Nephron (organoid): Measurements from ENCODE around the gene GPR65.

Experiments
- H3K27ac Mint-ChIP-seq, 3 experiments: 2 replicates each; pipeline ENCODE4 v1.8.0; 2020; ENCODE audit warnings: mixed read lengths in 3 of 3, mild to moderate bottlenecking in 2 of 3, moderate library complexity in 1 of 3
- H3K27me3 Mint-ChIP-seq: 2 replicates; pipeline ENCODE4 v1.8.0; 2021; ENCODE audit warnings: low read depth, mild to moderate bottlenecking, moderate library complexity, mixed read lengths
- H3K36me3 Mint-ChIP-seq: 2 replicates; pipeline ENCODE4 v1.8.0; 2020; ENCODE audit warnings: low read depth, mixed read lengths
- H3K4me1 Mint-ChIP-seq: 2 replicates; pipeline ENCODE4 v1.8.0; 2020; ENCODE audit warnings: mixed read lengths
- H3K4me3 Mint-ChIP-seq, 3 experiments: 2 replicates each; pipeline ENCODE4 v1.8.0; 2020; ENCODE audit warnings: mild to moderate bottlenecking in 3 of 3, mixed read lengths in 3 of 3, moderate library complexity in 2 of 3
- H3K9me3 Mint-ChIP-seq: 2 replicates; pipeline ENCODE4 v1.8.0; 2020; ENCODE audit warnings: mixed read lengths
- CTCF ChIP-seq, 3 experiments: fragments of 200-600 bp; sonication (generic); IDR thresholded peaks; one replicate each; pipeline ENCODE4 v1.5.0; 2021; ENCODE audit warnings: antibody characterized with exemption in 3 of 3; ENCODE audit not compliant: unreplicated experiment in 3 of 3

GPR65 gene

GRCh38 chr14:88034076-88034475 is 29.1 kb downstream of the GPR65 start:
- Mint-ChIP-seq H3K27me3 (peaks cover 4% of the 10 kb centered on the region), H3K9me3 (no peaks in the 10 kb centered on the region), H3K4me3 (no peak overlapping the region), H3K36me3 (no peaks in the 10 kb centered on the region), H3K27ac (peak overlapping the region in 1 of 3 experiments; percentile 54), H3K4me1 (no peaks in the 10 kb centered on the region)
- TF ChIP-seq CTCF (IDR thresholded peaks at IDR 0.05; ENCODE audit: unreplicated experiment in 3 of 3): no peak

GRCh38 chr14:88036422-88036821 is 31.5 kb downstream of the GPR65 start:
- Mint-ChIP-seq H3K27me3 (peaks cover 4% of the 10 kb centered on the region), H3K27ac (no peak overlapping the region), H3K4me3 (no peak overlapping the region), H3K36me3 (no peaks in the 10 kb centered on the region), H3K4me1 (no peaks in the 10 kb centered on the region), H3K9me3 (no peaks in the 10 kb centered on the region)
- TF ChIP-seq CTCF (IDR thresholded peaks at IDR 0.05; ENCODE audit: unreplicated experiment in 3 of 3): no peak

- peaks cover 4% of the 10 kb centered on the region for H3K27me3 Mint-ChIP-seq
- H3K36me3 Mint-ChIP-seq: no peaks in the 10 kb centered on the region
- TF ChIP-seq CTCF (IDR thresholded peaks at IDR 0.05; ENCODE audit: unreplicated experiment in 3 of 3): no peak
- H3K4me1 Mint-ChIP-seq: no peaks in the 10 kb centered on the region
- no peaks in the 10 kb centered on the region for H3K9me3 Mint-ChIP-seq
- no peak overlapping the region for H3K27ac Mint-ChIP-seq
- no peak overlapping the region for H3K4me3 Mint-ChIP-seq
These were observed 32.4 kb downstream of the GPR65 start for GRCh38 chr14:88037325-88037724.

- TF ChIP-seq CTCF (IDR thresholded peaks at IDR 0.05; ENCODE audit: unreplicated experiment in 3 of 3): no peak
- Mint-ChIP-seq H3K36me3 (no peaks in the 10 kb centered on the region), H3K9me3 (no peaks in the 10 kb centered on the region), H3K4me1 (no peaks in the 10 kb centered on the region), H3K27ac (no peak overlapping the region), H3K4me3 (no peak overlapping the region), H3K27me3 (peaks cover 4% of the 10 kb centered on the region)
These were observed 34.3 kb downstream of the GPR65 start for GRCh38 chr14:88039197-88039596.

GRCh38 chr14:88040146-88040545 is 35.2 kb downstream of the GPR65 start:
- no peaks in the 10 kb centered on the region for H3K9me3 Mint-ChIP-seq
- H3K27me3 Mint-ChIP-seq: peaks cover 4% of the 10 kb centered on the region
- H3K4me3 Mint-ChIP-seq: no peak overlapping the region
- no peaks in the 10 kb centered on the region for H3K4me1 Mint-ChIP-seq
- H3K36me3 Mint-ChIP-seq: no peaks in the 10 kb centered on the region
- H3K27ac Mint-ChIP-seq: no peak overlapping the region
- no peak for TF ChIP-seq CTCF (IDR thresholded peaks at IDR 0.05; ENCODE audit: unreplicated experiment in 3 of 3)

GRCh38 chr14:88043529-88044443 is 38.9 kb downstream of the GPR65 start:
- H3K4me3 Mint-ChIP-seq: no peak overlapping the region
- no peaks in the 10 kb centered on the region for H3K9me3 Mint-ChIP-seq
- TF ChIP-seq CTCF (IDR thresholded peaks at IDR 0.05; ENCODE audit: unreplicated experiment in 3 of 3): no peak
- H3K36me3 Mint-ChIP-seq: no peaks in the 10 kb centered on the region
- no peak overlapping the region for H3K27ac Mint-ChIP-seq
- no peaks in the 10 kb centered on the region for H3K4me1 Mint-ChIP-seq
- H3K27me3 Mint-ChIP-seq: peaks cover 4% of the 10 kb centered on the region
